Suprapubic skin (tissue), 4 donors: ENCODE measurements around the gene DPM2. TPM values are rescaled to one million over a fixed set of nuclear protein-coding genes. Genes with fewer than 3 reads are reported as not detected.

Experiments used
- DNase-seq, 2 donors: peaks; one replicate each; pipeline ENCODE4 v3.0.0-alpha.2; 2019; ENCODE audit warnings: low spot score in 2 of 2
- H3K27ac ChIP-seq: fragments of 200-600 bp; sonication (generic); one replicate; pipeline ENCODE4 v1.5.1; 2019
- H3K27me3 ChIP-seq: fragments of 200-600 bp; sonication (generic); one replicate; pipeline ENCODE4 v1.5.1; 2019
- H3K36me3 ChIP-seq: fragments of 200-600 bp; sonication (generic); one replicate; pipeline ENCODE4 v1.5.1; 2019
- H3K4me1 ChIP-seq: fragments of 200-600 bp; sonication (generic); one replicate; pipeline ENCODE4 v1.5.1; 2019
- H3K4me3 ChIP-seq: fragments of 200-600 bp; sonication (generic); one replicate; pipeline ENCODE4 v1.5.1; 2019; ENCODE audit warnings: mild to moderate bottlenecking
- H3K9me3 ChIP-seq: fragments of 200-600 bp; sonication (generic); one replicate; pipeline ENCODE4 v1.5.1; 2019
- EP300 ChIP-seq: sonication (generic); formaldehyde crosslinking; IDR thresholded peaks from one replicate; pipeline ENCODE4 v1.6.1; 2017; ENCODE audit warnings: antibody characterized with exemption
- POLR2A ChIP-seq, 2 donors: fragments of 450-650 bp; IDR thresholded peaks; one replicate each; pipeline ENCODE4 v1.6.1; 2017; ENCODE audit warnings: antibody characterized with exemption in 2 of 2, mild to moderate bottlenecking in 2 of 2, moderate library complexity in 2 of 2
- POLR2AphosphoS5 ChIP-seq, 3 donors: sonication (generic); formaldehyde crosslinking; IDR thresholded peaks; one replicate each; pipeline ENCODE4 v1.6.1; 2017; ENCODE audit warnings: antibody characterized with exemption in 3 of 3
- WGBS: methylation state at CpG from one replicate; pipeline ENCODE4 v1.1.5; 2018; 5-methylcytosine and 5-hydroxymethylcytosine counted together
- total RNA-seq, 4 donors: library from RNA; depleted of rRNA; stranded (reverse); fragments of >200 nt; gene quantifications; one replicate each; pipeline ENCODE4 v1.1.0, GENCODE V29; 2016
- TF ChIP-seq, protein P1 (sequence below), 2 donors: fragments of 200-600 bp in 1 of 2; fragments of 450-650 bp in 1 of 2; sonication (generic) in 1 of 2; IDR thresholded peaks; one replicate each; pipeline ENCODE4 v1.5.1; 2016 to 2019; ENCODE audit warnings: antibody characterized with exemption in 2 of 2, mild to moderate bottlenecking in 1 of 2, moderate library complexity in 1 of 2

The DPM2 gene
- total RNA-seq, 4 donors from 2014 or later = 19.4 to 39.7 (median 30.6) TPM

DNA sequence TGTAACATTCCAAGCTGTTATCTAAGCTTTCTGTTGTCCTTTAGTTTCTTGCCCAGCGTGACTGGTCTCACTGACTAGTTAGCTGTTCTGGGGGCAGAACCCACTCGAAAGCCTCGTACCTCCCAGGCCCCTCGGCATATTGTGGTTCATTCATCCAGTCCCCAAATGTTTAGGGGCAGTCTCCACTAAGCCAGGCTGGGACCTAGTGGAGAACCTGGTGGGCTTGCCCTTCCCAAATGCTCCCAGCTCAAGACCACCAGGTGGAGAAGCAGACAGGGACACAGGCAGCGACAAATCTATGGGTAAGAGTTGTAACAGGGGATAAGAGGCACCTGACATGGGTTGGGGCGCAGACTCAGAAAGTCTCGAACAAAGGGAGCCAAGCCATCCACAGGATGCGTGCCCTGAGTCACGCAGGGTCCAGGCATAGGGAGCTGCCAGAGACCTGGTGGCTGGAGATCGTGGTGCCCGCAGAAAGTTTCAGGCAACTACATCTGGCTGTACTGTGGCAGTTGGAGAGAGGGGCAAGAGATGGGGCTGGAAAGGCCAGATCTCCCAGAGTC, 44.0 kb upstream of the DPM2 start:
- WGBS = 59% methylated on average over 11 of the region's 11 CpGs
- H3K27me3 ChIP-seq = no peaks in the 10 kb centered on the region
- H3K9me3 ChIP-seq = no peaks in the 10 kb centered on the region
- no peak for DNase-seq
- H3K27ac ChIP-seq = peak overlapping the region; percentile 96
- no peak for TF ChIP-seq EP300
- TF ChIP-seq, protein P1, sequence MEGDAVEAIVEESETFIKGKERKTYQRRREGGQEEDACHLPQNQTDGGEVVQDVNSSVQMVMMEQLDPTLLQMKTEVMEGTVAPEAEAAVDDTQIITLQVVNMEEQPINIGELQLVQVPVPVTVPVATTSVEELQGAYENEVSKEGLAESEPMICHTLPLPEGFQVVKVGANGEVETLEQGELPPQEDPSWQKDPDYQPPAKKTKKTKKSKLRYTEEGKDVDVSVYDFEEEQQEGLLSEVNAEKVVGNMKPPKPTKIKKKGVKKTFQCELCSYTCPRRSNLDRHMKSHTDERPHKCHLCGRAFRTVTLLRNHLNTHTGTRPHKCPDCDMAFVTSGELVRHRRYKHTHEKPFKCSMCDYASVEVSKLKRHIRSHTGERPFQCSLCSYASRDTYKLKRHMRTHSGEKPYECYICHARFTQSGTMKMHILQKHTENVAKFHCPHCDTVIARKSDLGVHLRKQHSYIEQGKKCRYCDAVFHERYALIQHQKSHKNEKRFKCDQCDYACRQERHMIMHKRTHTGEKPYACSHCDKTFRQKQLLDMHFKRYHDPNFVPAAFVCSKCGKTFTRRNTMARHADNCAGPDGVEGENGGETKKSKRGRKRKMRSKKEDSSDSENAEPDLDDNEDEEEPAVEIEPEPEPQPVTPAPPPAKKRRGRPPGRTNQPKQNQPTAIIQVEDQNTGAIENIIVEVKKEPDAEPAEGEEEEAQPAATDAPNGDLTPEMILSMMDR (IDR thresholded peaks at IDR 0.05) = no peak
- TF ChIP-seq POLR2A (IDR thresholded peaks at IDR 0.05) = no peak
- no peak for TF ChIP-seq POLR2AphosphoS5 (IDR thresholded peaks at IDR 0.05)
- peaks cover 50% of the 10 kb centered on the region for H3K4me1 ChIP-seq
- H3K4me3 ChIP-seq = peak overlapping the region; percentile 91
- no peaks in the 10 kb centered on the region for H3K36me3 ChIP-seq

DNA sequence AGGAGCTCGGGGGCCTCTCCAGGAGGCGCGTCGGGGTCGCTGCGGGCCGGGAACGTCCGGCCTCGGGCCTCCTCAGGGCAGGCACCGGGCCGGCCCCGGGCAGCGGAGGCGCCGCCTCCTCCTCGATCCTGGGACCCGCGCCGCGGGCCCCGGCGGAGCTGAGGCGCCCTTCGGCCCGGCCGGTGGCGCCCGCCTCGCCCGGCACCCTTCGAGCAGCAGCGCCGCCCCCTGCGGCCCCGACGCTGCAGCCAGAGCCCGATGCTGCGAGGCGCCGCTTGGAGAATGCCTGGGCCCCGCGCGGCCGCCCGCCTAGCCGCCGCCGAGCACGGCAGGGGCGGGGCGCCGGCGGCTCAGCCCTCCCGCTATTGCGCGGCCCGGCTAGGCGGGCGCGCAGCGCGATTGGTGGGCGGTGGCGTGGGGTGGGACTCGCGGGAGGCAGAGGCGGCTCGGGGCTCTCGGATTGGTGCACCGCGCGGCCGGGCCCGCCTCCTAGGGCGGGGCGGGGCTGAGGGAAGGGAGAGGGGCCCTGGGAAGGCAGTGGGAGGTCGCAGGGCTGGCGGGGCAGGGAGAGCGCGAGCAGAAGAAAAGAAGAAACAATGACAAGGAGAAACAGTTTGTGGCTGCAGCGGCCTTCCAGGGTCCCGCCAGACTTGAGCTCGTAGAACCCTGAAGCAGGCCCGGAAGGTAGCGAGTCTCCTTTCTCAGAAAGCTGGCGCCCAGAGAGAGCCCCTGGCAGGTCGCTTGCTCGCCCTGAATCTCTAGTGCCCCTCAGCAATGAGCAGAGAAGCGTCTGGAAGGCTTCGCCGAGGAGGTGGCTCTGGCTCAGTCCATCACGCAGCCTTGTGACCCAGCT, 43.3 kb upstream of the DPM2 start, which contains the start of gene EEIG1:
EEIG1 (minus strand) TSS at position 284 of the 853 bp plus-strand sequence. CDS start 852 bp downstream, outside the sequence.
- peak; percentile 97 for DNase-seq
- TF ChIP-seq POLR2A (IDR thresholded peaks at IDR 0.05) = peak; percentile 54 to 78
- TF ChIP-seq EP300 = no peak
- Histone ChIP-seq H3K27me3 (no peaks in the 10 kb centered on the region), H3K4me1 (peaks cover 57% of the 10 kb centered on the region), H3K4me3 (peak within 1 kb of the TSS; percentile 91), H3K36me3 (no peaks in the 10 kb centered on the region), H3K9me3 (no peaks in the 10 kb centered on the region), H3K27ac (peak within 1 kb of the TSS; percentile 96)
- under 1% methylated on average over 32 of the region's 93 CpGs for WGBS

DNA sequence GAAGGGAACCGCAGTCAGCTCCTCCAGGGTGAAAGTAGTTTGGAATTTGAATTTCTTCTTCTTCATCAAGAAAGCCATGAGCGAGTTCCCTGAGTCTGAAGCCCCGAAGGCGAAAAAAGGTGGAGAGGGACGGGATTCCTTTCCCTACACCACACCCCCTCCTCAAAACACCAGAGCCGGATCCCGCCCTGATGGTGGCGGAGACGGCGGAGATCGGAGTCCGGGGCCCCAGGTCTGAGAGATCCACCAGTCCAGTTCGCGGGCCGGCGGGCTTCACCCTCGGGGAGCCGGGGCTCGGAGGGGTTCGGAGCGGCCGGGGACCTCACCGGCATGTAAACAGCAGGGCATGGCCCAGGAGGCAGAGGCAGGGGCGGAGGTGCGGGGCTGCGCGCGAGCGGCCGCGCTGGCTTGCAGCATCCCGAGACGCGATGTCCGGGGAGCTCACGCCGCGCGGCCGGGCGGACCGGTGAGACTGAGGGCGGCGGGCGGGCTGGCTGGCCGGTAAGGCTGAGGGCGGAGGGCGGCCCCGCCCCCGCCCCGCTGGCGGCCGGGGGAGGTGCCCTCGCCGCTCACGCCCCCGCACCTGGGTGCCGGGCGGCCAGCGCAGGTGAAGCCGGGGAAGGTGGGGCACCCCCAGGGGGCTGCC, 42.5 kb upstream of the DPM2 start:
- WGBS = 0% methylated on average over 14 of the region's 61 CpGs
- no peak for TF ChIP-seq POLR2AphosphoS5 (IDR thresholded peaks at IDR 0.05)
- no peak for TF ChIP-seq EP300
- TF ChIP-seq, protein P1 (IDR thresholded peaks at IDR 0.05) = no peak
- no peak for TF ChIP-seq POLR2A (IDR thresholded peaks at IDR 0.05)
- no peaks in the 10 kb centered on the region for H3K9me3 ChIP-seq
- peak overlapping the region; percentile 96 for H3K27ac ChIP-seq
- peak in 1 of 2 donors; percentile 82 for DNase-seq
- H3K27me3 ChIP-seq = no peaks in the 10 kb centered on the region
- H3K4me3 ChIP-seq = peak overlapping the region; percentile 91
- H3K36me3 ChIP-seq = no peaks in the 10 kb centered on the region
- peaks cover 65% of the 10 kb centered on the region for H3K4me1 ChIP-seq

DNA sequence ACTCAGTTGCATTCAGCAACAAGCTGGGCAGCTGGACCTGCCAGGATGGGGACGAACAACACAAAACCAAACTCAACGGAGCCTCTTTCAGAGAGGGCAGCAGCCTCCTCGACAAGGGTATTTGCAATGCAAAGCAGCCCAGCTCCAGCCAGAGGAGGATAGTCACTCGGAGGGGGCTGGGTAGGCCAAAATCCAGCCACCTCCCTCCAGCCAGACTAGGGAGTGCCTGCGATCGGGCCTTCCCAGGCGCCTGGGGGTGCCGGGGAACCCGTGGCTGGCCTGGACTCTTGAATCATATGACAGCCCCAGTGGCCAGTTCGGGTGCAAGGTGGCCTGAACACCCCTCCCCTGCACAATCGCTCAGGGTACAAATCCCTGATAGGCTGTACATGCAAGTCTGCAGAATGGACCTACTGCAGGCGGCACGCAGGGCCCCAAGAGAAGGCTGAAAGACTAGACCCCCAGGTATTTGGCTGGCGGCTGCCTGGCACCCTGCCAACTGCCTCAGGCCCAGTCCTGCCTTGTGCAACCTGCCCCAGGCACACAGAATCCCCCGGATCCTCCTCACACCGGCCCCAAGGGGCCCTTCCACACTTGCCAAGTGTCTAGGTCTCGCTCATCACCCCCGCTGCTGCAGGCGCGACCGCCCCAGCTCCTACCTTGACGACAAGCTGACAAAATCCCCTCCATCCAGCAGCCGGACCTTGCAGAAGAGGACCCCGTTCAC, 41.8 kb upstream of the DPM2 start:
- Histone ChIP-seq H3K9me3 (no peaks in the 10 kb centered on the region), H3K27ac (peak overlapping the region; percentile 96), H3K36me3 (no peaks in the 10 kb centered on the region), H3K27me3 (no peaks in the 10 kb centered on the region), H3K4me1 (peaks cover 72% of the 10 kb centered on the region), H3K4me3 (peak overlapping the region; percentile 91)
- WGBS = 4% methylated on average over 8 of the region's 24 CpGs
- TF ChIP-seq POLR2AphosphoS5 (IDR thresholded peaks at IDR 0.05) (no peak), EP300 (no peak), POLR2A (IDR thresholded peaks at IDR 0.05) (no peak)
- TF ChIP-seq, protein P1 (IDR thresholded peaks at IDR 0.05) = no peak
- peak in 1 of 2 donors; percentile 82 for DNase-seq

DNA sequence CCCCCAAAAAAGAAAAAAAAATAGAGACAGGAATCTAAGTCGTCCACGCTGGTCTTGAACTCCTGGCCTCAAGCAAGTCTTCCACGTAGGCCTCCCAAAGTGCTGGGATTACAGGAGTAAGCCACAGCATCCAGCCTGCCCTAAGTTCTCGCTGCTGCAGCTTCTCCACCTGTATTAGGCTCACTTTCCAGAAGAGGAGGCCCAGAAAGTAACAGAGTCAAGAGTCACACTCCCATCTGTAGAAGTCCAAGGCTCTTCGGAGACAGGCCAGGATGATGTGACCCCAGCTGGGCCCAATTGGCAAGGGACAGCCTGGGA, 41.3 kb upstream of the DPM2 start:
- H3K36me3 ChIP-seq = no peaks in the 10 kb centered on the region
- peak overlapping the region; percentile 96 for H3K27ac ChIP-seq
- no peak for DNase-seq
- peaks cover 77% of the 10 kb centered on the region for H3K4me1 ChIP-seq
- TF ChIP-seq, protein P1 (IDR thresholded peaks at IDR 0.05) = no peak
- TF ChIP-seq EP300 (no peak), POLR2AphosphoS5 (IDR thresholded peaks at IDR 0.05) (no peak), POLR2A (IDR thresholded peaks at IDR 0.05) (no peak)
- WGBS = 24% methylated on average over 4 of the region's 5 CpGs
- H3K9me3 ChIP-seq = no peaks in the 10 kb centered on the region
- H3K4me3 ChIP-seq = peak overlapping the region; percentile 91
- H3K27me3 ChIP-seq = no peaks in the 10 kb centered on the region
